Upper lobe of right lung (tissue), 1 donor: ENCODE data around the gene SPIB. TPM values are rescaled to one million over a fixed set of nuclear protein-coding genes. Genes with fewer than 3 reads are reported as not detected.
A peak's percentile ranks its signal among the peaks of the same experiment; 100 is the strongest.

Source experiments
- ATAC-seq: fragments of 200-7000 bp; cut with Tn5 transposase; one replicate; pipeline ENCODE4 v1.9.1; 2020; ENCODE audit warnings: mild to moderate bottlenecking, moderate library complexity
- DNase-seq: peaks from one replicate; pipeline ENCODE4 v3.0.0-alpha.2; 2020
- H3K27ac ChIP-seq: fragments of 200-600 bp; one replicate; pipeline ENCODE4 v1.8.0; 2022
- H3K27me3 ChIP-seq: fragments of 200-600 bp; one replicate; pipeline ENCODE4 v1.8.0; 2022; ENCODE audit warnings: mild to moderate bottlenecking
- H3K36me3 ChIP-seq: fragments of 200-600 bp; one replicate; pipeline ENCODE4 v1.8.0; 2022
- H3K4me1 ChIP-seq: fragments of 200-600 bp; one replicate; pipeline ENCODE4 v1.8.0; 2022
- H3K4me3 ChIP-seq: fragments of 200-600 bp; one replicate; pipeline ENCODE4 v1.8.0; 2022; ENCODE audit warnings: mild to moderate bottlenecking
- H3K9me3 ChIP-seq: fragments of 200-600 bp; one replicate; pipeline ENCODE4 v1.8.0; 2022
- intact Hi-C: fragments of 100-400 bp; cut with DNase I; formaldehyde crosslinking; loops from one replicate; pipeline ENCODE4 v1.11.0; 2022
- total RNA-seq: library from RNA; stranded (reverse); fragmentation: NEBNext Ultra II Directional; extraction: Animal tissue kit (Norgen Biotek cat#: 25700); gene quantifications from one replicate; pipeline ENCODE4 v1.2.1, GENCODE V29; 2021
- TF ChIP-seq, protein P1 (sequence below): fragments of 200-600 bp; IDR thresholded peaks from one replicate; pipeline ENCODE4 v1.8.0; 2022; ENCODE audit warnings: antibody characterized with exemption
- donor health status: DM: no; HTN: yes; CAD: no; lungs with severe emphysema.

Gene SPIB
- total RNA-seq, 1 donor from 2014 or later = 0.52 TPM

DNA sequence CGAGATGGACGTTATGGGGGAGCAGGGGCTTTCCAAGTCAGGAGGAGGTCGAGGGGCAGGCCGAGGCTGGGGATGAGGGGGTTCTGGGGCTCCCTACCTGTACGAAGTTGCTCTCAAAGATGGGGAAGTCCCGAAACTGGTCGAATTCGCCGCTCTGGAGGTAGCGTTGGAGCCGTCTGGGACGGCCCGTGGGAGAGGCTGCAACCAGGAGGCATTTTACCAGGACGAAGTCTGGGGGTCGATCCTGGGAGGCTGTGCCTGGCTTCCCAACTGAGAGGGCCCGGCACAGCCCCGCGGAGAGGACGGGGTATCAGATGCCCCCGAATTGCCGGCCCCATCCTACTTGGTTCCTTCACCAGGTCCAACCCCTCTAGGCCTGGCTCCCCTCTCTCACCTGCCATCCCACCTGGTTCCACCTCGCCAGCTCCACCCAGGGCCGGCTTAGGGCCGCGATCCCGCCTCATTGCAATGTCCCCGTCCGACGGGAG, 57.0 kb downstream of the SPIB start:
- H3K27ac ChIP-seq = no peak overlapping the region
- ATAC-seq (no peak), DNase-seq (no peak)
- TF ChIP-seq, protein P1, sequence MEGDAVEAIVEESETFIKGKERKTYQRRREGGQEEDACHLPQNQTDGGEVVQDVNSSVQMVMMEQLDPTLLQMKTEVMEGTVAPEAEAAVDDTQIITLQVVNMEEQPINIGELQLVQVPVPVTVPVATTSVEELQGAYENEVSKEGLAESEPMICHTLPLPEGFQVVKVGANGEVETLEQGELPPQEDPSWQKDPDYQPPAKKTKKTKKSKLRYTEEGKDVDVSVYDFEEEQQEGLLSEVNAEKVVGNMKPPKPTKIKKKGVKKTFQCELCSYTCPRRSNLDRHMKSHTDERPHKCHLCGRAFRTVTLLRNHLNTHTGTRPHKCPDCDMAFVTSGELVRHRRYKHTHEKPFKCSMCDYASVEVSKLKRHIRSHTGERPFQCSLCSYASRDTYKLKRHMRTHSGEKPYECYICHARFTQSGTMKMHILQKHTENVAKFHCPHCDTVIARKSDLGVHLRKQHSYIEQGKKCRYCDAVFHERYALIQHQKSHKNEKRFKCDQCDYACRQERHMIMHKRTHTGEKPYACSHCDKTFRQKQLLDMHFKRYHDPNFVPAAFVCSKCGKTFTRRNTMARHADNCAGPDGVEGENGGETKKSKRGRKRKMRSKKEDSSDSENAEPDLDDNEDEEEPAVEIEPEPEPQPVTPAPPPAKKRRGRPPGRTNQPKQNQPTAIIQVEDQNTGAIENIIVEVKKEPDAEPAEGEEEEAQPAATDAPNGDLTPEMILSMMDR = no peak
- H3K36me3 ChIP-seq = peaks cover 20% of the 10 kb centered on the region
- H3K27me3 ChIP-seq = no peaks in the 10 kb centered on the region
- peaks cover 16% of the 10 kb centered on the region for H3K4me1 ChIP-seq
- intact Hi-C loops = no loop called here
- peak overlapping the region; percentile 98 for H3K4me3 ChIP-seq
- no peaks in the 10 kb centered on the region for H3K9me3 ChIP-seq

DNA sequence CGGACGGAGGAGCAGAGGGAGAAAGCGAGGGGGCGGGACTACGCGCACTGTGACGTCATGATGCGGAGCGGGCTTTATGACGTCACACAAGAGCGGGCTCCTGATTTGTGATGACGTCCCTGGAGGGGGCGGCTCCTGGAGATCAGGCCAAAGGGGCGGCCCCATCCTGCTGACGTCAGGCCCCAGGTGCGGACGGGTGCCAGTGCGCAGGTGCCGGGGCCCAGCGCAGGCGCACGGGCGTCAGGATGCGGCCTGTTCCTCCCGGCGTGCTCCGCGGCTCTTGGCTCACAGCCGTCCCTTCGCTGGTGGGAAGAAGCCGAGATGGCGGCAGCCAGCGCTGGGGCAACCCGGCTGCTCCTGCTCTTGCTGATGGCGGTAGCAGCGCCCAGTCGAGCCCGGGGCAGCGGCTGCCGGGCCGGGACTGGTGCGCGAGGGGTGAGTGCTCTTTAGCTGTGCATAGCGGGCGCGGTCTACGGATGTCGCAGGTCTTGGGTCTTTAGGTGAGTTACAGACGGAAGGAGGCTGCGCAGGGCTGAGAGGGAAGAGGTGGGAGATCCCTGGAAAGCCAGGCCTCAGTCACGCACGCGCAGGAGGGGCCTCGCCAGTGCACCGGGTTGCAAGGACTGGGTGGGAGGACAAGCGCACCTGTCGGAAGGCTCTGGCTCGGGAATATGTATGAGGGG, 57.6 kb downstream of the SPIB start, which contains the start of the genes EMC10 and GARIN5A:
Gene EMC10, plus strand, starts transcription at position 284 of the 683 bp plus-strand sequence. Its CDS starts 38 bp downstream, at position 322.
Gene GARIN5A, minus strand, starts transcription at position 625 of the 683 bp plus-strand sequence. Its CDS starts 460 bp downstream, at position 165.
- intact Hi-C loops = no loop called here
- H3K9me3 ChIP-seq = no peaks in the 10 kb centered on the region
- ATAC-seq (peak; percentile 96), DNase-seq (peak; percentile 97)
- TF ChIP-seq, protein P1 = no peak
- H3K36me3 ChIP-seq = peaks cover 26% of the 10 kb centered on the region
- peak within 1 kb of the TSS; percentile 98 for H3K4me3 ChIP-seq
- H3K4me1 ChIP-seq = peaks cover 16% of the 10 kb centered on the region
- H3K27me3 ChIP-seq = no peaks in the 10 kb centered on the region
- H3K27ac ChIP-seq = peak within 1 kb of the TSS; percentile 86

DNA sequence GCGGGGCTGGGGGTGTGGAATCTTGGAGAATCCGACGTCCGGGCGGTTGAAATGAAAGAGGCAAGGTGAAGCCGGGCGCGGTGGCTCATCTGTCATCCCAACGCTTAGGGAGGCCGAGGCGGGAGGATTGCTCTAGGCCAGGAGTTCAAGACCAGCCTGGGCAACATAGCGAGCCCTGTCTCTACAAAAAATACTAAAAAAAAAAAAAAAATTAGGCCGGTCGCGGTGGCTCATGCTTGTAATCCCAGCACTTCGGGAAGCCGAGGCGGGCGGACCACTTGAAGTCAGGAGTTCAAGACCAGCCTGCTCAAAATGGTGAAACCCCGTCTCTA, 58.1 kb downstream of the SPIB start:
- Histone ChIP-seq H3K36me3 (peaks cover 31% of the 10 kb centered on the region), H3K27ac (peak overlapping the region; percentile 86), H3K27me3 (no peaks in the 10 kb centered on the region), H3K4me3 (peak overlapping the region; percentile 98), H3K9me3 (no peaks in the 10 kb centered on the region), H3K4me1 (peaks cover 16% of the 10 kb centered on the region)
- no peak for ATAC-seq
- DNase-seq = no peak
- intact Hi-C loops = no loop called here
- TF ChIP-seq, protein P1 = no peak

DNA sequence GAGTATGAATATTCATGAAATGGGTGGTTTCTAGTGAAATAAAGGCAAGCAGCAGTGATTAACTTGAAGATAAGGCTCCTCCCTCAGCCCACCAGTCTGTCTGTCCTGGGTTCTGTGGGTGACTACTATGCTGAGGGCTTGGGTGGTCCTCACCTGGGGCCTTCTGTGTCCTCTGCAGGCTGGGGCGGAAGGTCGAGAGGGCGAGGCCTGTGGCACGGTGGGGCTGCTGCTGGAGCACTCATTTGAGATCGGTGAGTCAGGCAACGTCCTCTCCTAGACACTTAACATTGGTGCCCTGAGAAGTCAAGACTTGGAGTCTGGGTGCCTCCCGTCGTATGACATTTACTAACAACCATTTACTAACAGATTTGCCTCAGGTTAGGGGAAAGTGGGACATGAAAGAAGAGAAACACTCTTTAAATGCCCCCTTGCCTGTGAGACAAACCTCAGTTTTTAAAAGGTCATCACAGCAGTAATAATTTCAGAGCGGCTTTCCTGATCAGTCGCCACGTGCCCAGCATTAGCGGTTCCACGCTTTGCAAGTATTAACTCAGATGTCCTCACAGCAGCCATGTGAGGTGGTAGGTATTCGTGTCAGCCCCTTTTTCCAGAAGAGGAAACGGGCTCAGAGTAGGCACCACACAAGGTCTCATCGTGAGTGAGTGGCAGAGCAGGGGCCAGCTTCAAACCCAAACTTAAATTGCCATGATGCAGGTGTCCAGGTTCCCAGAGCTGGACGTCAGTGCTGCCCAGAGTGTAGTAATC, 59.2 kb downstream of the SPIB start:
- DNase-seq = peak; percentile 32
- intact Hi-C loops = no loop called here
- Histone ChIP-seq H3K4me1 (peaks cover 16% of the 10 kb centered on the region), H3K9me3 (no peaks in the 10 kb centered on the region), H3K36me3 (peaks cover 39% of the 10 kb centered on the region), H3K4me3 (peak overlapping the region; percentile 98), H3K27ac (no peak overlapping the region), H3K27me3 (no peaks in the 10 kb centered on the region)
- TF ChIP-seq, protein P1 = no peak
- ATAC-seq = no peak

DNA sequence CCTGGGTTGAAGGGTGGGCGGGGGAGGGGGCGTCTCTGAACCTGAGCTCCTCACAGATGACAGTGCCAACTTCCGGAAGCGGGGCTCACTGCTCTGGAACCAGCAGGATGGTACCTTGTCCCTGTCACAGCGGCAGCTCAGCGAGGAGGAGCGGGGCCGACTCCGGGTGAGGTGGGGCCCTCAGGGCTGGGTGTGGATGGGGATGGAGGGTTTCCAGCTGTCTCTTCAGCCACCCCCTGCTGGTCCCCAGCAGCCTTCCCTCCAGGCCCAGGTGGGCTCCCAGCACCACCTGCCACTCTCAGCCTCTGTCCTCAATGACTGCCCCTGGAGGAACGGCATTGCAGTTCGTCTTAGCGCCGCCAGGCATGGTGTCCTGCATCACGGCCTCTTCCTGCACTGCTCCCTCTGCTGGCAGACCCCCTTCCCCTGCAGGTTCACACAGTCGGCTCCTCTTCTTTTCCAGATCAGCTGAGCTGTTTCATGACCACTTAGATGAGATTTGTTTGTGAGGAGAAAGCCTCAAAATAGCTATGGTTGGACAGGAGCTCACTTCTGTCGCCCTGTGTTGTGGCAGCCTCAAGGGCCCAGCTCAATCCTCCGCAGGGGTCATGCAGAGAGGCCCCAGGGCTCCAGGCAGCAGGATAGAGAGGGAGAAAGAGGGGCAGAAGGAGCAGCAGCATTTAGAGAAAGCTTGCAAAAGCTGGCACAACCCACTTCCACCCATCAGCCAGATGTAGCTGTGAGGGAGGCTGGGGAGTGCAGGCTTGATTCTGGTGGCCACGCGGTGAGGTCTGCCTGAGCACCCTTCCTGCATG, 60.4 kb downstream of the SPIB start:
- Histone ChIP-seq H3K27me3 (no peaks in the 10 kb centered on the region), H3K36me3 (peaks cover 50% of the 10 kb centered on the region), H3K27ac (no peak overlapping the region), H3K4me3 (no peak overlapping the region), H3K4me1 (peaks cover 16% of the 10 kb centered on the region), H3K9me3 (no peaks in the 10 kb centered on the region)
- ATAC-seq (no peak), DNase-seq (peak; percentile 63)
- intact Hi-C loops = no loop called here
- TF ChIP-seq, protein P1 = peak; percentile 26
